Measurements from ENCODE around the gene KCNJ1.
A peak's percentile ranks its signal among the peaks of the same experiment; 100 is the strongest.

The KCNJ1 gene

GRCh38 chr11:128802358-128802981 lies 64.6 kb downstream of the KCNJ1 start:
- DNase-seq (ENCODE audit: low read depth): no peak
- no peak overlapping the region for H3K4me3 ChIP-seq (ENCODE audit: low read length)
- TF ChIP-seq CTCF (conservative IDR thresholded peaks at IDR 0.05; ENCODE audit: low read length): peak; percentile 48

GRCh38 chr11:128800871-128801417 lies 66.2 kb downstream of the KCNJ1 start:
- no peak for DNase-seq (ENCODE audit: low read depth)
- H3K4me3 ChIP-seq (ENCODE audit: low read length): no peak overlapping the region
- no peak for TF ChIP-seq CTCF (conservative IDR thresholded peaks at IDR 0.05; ENCODE audit: low read length)

GRCh38 chr11:128796270-128796669 lies 70.8 kb downstream of the KCNJ1 start:
- H3K4me3 ChIP-seq (ENCODE audit: low read length): no peak overlapping the region
- DNase-seq (ENCODE audit: low read depth): peak; percentile 41
- TF ChIP-seq CTCF (conservative IDR thresholded peaks at IDR 0.05; ENCODE audit: low read length): no peak

GRCh38 chr11:128790196-128790595 lies 76.9 kb downstream of the KCNJ1 start:
- H3K4me3 ChIP-seq (ENCODE audit: low read length): no peak overlapping the region
- TF ChIP-seq CTCF (conservative IDR thresholded peaks at IDR 0.05; ENCODE audit: low read length): no peak
- DNase-seq (ENCODE audit: low read depth): peak; percentile 51

- no peak overlapping the region for H3K4me3 ChIP-seq (ENCODE audit: low read length)
- no peak for TF ChIP-seq CTCF (conservative IDR thresholded peaks at IDR 0.05; ENCODE audit: low read length)
- DNase-seq (ENCODE audit: low read depth): no peak
Observed at GRCh38 chr11:128789497-128790150, 77.5 kb downstream of the KCNJ1 start.

All from AG10803 (cell line).